ENCODE results near the gene ATP8B4.
A peak's percentile ranks its signal among the peaks of the same experiment; 100 is the strongest.
"Not testable (repeated sequence)": the region's sequence is repeated elsewhere in the genome, so short reads cannot be mapped to it uniquely, and the experiment has no call there.

ATP8B4 gene, protein sequence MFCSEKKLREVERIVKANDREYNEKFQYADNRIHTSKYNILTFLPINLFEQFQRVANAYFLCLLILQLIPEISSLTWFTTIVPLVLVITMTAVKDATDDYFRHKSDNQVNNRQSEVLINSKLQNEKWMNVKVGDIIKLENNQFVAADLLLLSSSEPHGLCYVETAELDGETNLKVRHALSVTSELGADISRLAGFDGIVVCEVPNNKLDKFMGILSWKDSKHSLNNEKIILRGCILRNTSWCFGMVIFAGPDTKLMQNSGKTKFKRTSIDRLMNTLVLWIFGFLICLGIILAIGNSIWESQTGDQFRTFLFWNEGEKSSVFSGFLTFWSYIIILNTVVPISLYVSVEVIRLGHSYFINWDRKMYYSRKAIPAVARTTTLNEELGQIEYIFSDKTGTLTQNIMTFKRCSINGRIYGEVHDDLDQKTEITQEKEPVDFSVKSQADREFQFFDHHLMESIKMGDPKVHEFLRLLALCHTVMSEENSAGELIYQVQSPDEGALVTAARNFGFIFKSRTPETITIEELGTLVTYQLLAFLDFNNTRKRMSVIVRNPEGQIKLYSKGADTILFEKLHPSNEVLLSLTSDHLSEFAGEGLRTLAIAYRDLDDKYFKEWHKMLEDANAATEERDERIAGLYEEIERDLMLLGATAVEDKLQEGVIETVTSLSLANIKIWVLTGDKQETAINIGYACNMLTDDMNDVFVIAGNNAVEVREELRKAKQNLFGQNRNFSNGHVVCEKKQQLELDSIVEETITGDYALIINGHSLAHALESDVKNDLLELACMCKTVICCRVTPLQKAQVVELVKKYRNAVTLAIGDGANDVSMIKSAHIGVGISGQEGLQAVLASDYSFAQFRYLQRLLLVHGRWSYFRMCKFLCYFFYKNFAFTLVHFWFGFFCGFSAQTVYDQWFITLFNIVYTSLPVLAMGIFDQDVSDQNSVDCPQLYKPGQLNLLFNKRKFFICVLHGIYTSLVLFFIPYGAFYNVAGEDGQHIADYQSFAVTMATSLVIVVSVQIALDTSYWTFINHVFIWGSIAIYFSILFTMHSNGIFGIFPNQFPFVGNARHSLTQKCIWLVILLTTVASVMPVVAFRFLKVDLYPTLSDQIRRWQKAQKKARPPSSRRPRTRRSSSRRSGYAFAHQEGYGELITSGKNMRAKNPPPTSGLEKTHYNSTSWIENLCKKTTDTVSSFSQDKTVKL

DNA sequence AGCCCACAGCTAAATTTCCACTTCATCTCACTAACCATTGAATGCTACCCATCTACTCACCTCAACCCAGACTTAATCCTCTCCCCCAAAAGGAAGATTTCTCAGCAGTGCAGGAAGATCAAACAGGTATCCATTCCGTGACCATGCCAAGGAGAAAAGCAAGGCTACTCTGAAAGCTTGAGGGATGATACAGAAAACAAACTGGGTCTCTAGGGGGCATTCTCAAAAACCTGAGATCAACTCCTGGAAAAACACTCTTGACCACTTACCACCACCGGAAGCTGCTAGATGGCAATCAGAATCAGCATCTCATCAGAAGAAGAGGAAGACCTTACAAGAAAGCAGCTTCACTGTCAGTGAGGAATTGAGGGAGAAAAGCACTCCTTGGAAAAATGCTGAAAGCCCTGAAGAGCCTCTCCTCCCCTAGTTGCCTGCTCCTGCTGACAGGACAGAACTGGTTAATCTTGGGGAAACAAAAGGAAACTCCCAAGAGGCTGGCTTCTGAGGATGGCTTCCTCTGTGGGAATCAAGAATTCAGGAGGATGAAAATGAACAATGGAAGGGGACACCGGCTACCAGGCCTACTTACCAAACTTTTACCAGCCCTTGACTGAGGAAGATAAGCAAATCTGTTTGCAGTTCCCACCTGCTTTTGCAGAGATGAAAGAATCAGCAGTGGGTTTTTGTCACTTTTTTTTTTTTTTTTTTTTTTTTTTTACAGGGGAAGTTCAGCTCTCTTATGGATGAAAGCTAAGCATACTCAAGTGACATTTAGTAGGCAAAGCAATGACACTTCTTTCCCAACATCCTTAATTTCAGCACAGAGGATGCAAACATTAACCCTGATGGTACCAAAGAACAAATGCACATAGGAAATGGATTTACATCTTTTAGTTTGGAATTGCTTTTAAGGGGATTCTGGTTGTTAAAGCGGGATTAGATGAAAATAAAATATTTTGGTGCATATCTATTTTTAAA lies at the start of gene ATP8B4:
TSS of gene ATP8B4 (minus strand) at position 171 of the 978 bp plus-strand sequence. CDS start 12,267 bp downstream, outside the sequence.
- no peak for DNase-seq

DNA sequence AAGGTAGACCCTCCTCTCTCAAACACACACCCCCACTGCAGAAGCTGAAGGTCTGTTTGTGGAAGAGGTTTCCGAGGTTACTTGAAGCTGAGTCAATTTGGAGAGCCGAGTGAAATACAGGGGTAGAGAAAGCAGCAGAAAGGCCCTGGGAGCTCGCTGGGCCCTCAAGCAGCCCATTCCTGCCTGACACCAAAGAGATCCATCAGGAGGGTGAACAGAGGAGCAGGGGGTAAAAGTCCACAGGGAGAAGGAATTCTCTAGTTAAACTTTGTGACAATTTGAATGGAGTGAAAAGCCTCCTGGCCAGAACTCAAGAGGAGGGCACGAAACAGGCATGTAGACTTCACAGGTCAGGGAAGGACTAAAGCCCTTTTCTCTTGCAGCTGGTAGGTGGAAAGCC lies 49.3 kb upstream of the ATP8B4 start:
- no peak for DNase-seq

DNA sequence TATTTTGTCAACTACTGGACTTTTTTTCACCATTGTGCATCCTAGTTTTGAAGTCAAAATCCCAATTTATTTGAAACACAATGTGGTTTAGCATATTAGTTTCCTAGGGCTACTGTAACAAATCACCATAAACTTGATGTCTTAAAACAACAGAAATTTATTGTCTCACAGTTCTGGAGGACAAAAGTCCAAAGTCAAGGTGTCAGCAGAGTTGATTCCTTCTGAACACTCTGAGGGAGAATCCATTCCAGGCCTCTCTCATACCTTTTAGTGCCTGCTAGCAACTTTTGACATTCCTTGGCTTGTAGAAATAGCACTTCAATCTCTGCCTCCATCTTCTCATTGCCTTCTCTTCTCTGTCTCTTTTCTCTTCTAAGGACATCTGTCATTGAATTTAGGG lies 48.1 kb upstream of the ATP8B4 start:
- DNase-seq, result no peak

DNA sequence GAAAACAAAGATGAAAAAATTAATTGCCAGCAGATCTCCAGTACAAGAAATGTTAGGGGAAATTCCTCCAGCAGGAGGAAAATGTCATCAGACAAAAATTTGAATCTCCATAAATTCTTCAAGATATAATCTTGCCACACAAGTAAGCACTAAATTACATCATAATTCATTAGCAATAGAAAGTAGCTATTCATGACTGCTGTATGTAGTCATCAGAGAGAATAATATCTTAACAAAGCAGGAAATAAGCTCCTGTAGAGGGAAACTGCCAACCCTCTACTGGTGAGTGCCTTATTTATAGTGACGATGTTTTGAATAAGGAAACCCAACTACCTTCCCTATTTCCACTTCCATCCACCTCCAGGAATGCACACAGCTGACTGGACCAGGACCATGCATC lies 47.2 kb upstream of the ATP8B4 start:
- no peak for DNase-seq

DNA sequence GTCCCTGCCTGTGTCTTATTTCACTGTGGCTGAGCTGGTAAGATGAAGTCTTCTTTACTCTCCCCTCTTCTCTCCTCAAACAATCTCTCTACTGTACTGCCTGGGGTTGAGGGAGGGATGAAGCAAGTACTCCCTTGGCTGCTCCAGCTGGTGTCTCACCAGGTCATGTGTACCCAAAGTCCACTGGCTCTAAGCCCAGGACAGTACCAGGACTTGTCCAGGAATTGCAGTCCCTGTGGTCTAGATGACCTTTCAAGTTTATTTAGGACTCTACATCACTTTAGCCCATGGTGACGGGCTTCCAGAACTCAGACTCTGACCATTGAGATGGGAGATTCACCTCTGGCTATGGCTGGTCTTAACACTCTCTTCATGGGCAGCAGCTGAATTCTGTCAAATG lies 45.4 kb upstream of the ATP8B4 start:
- no peak for DNase-seq

DNA sequence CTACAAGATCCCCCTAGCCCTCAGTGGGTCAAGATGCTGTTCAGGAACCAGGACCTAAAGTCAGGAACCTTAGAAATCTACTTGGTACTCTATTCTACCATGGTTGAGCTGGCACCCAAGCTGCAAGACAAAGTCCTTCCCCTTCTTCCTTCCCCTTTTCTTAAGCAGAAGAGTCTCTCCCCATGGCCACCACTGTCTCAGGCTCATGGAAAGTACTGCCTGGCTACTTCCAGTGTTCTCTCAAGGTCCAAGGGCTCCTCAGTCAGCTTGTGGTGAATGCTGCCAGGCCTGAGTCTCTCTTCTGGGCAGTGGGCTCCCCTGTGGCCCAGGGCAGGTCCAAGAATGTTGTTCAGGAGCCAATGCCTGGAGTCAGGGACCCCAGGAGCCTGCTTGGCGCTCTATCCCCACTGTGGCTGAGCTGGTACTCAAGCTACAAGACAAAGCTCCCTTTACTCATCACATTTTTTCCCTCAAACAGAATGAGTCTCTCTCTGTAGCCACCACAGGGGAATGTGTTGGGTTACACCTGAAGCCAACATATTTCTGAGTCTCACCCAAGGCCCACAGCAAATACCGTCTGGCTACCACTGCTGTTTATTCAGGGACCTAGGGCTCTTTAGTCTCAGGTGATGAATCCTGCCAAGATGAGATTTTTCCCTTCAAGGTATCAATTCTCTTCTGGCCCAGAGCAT lies 44.8 kb upstream of the ATP8B4 start:
- DNase-seq, result no peak

DNA sequence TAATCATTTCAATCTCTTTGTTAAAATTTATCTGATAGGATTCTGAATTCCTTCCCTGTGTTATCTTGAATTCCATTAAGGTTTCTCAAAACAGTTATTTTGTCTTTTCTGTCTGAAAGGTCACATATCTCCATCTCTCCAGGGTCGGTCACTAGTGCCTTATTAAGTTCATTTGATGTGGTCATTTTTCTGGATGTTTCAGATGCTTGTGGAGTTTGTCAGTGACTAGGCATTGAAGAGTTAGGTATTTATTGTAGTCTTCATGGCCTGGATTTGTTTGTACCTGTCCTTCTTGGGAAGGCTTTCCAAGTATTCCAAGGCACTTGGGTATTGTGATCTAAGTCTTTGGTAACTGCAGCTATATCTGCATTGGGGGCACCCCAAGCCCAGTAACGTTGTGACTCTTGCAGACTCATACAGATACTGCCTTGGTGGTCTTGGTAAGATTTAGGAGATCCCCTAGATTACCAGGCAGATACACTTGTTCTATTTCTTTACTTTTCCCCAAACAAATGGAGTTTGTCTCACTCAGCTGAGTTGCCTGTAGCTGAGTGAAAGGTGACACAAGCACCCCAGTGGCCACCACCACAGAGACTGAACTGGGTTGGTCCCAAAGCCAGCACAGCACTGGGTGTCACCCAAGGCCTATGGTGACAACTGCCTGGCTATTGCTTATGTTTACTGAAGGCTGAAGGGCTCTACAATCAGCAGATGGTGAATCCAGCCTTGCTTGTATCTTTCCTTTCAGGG lies 44.1 kb upstream of the ATP8B4 start:
- DNase-seq, result no peak

DNA sequence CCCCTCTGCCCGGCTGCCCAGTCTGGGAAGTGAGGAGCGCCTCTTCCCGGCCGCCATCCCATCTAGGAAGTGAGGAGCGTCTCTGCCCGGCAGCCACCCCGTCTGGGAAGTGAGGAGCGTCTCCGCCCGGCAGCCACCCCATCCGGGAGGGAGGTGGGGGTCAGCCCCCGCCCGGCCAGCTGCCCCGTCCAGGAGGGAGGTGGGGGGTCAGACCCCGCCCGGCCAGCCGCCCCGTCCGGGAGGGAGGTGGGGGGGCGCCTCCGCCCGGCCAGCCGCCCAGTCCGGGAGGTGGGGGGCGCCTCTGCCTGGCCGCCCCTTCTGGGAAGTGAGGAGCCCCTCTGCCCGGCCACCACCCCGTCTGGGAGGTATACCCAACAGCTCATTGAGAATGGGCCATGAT lies 39.2 kb upstream of the ATP8B4 start:
- DNase-seq, result not testable (repeated sequence)

DNA sequence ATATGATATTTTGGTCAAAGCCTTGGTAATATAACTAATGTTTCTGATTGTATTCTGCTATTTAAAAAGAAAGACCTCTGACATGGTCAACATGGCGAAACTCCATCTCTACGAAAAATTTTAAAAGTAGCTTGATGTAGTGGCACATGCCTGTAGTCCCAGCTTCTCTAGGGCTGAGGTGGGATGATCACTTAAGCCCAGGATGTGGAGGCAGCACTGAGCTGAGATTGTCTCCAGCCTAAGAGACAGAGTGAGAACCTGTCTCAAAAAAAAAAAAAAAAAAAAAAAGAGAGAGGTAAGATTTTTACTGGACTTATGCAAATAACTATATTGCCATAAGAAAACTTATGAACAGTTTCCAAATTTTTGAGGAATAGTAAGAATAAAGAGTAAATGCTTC lies 32.4 kb upstream of the ATP8B4 start:
- DNase-seq, result no peak

DNA sequence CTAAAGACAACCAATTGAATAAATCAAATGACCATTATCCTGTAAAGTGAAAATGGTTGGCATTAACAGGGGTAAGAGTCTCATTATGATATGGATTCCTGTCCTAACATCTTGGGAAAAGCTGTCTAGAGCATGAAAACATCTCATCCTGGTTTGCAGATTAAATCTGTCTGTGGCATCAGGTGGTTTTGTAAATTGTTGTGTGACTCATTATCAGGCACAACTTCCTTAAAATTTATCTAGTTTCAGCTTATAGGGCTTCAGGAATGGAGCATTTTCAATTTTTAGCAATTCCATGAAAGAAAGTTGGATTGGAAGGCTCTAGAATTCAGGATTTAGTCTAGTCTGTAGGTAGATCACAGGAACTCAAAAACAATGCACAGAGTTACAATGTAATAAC lies 31.8 kb upstream of the ATP8B4 start:
- no peak for DNase-seq

DNA sequence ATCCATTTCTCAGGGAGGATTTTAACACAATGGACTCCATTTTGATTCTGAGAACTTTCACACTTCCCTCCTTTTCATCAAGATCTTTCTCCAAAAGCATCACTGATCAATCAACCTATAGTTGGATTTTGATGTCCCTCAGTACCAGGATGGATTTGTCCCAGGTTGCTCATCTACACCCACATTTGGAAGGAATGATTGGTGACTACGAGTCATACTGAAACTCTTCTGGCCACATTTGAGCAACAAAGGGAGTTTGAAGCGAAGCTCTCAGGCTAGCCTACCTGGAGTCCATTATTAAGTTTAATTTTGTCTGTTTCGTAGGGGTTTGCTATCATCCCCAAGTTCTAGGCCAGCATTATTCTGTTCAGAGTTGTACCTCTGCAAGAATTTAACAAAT lies 31.3 kb upstream of the ATP8B4 start:
- no peak for DNase-seq

DNA sequence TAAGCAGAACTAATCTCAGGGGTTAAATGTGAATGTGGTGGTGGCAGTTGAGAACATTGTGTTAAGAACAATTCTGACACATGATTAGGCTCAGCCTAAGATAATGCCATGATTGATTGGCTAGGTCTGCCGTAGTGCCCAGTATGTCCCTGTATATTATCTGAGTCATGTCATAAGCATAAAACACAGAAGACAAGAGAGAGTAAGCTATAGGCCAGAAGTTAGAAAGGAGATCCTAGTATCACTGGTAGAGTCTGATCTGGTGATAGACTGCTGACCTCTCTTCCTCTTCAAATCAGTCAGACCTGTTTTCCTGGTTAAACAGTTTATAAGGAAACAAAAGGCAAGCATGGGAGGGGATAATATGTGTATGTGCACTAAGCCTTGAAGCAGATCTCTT lies 30.1 kb upstream of the ATP8B4 start:
- DNase-seq, result peak; percentile 17

DNA sequence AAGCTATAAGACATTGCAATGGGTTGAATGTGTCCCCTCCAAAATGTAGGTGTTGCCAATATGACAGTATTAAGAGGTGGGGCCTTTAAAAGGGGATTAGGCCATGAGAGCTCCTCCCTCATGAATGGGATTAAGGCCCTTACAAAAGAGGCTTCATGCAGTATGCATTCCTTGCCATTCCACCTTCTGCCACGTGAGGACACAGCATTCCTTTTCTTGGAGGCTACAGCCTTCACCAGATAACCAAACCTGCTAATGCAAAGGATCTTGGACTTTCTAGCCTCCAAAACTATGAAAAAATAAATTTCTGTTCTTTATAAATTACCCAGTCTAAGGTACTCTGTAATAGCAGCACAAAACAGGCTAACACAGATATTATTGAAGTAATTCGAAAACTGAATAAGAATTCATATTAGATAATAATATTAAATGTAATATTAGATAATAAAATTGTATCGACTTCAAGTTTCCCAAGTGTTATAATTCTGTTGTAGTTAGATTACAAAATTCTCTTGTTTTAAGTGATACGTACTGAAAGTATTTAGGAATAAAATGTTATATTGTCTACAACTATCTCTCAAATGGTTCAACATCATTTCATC lies 29.4 kb upstream of the ATP8B4 start:
- DNase-seq, result peak; percentile 13

DNA sequence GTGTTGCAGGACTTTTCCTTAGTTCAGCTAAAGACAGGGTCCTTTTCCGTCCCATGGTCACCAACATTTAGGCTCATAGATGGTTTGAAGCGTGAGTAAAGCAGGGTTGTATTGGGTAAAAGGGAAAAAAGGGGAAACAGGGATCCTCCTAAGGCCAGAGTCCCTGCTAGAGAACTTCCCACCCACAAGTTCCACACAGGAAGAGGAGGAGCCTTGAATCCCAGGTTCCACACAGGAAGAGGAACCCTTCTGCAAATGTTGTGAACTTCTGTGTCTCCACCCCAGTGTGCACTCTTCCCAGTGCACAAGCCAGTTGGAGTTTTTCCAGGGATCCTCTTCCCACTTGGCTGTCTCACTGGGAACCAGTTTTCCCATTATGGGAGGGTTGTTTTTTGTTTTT lies 27.6 kb upstream of the ATP8B4 start:
- no peak for DNase-seq

DNA sequence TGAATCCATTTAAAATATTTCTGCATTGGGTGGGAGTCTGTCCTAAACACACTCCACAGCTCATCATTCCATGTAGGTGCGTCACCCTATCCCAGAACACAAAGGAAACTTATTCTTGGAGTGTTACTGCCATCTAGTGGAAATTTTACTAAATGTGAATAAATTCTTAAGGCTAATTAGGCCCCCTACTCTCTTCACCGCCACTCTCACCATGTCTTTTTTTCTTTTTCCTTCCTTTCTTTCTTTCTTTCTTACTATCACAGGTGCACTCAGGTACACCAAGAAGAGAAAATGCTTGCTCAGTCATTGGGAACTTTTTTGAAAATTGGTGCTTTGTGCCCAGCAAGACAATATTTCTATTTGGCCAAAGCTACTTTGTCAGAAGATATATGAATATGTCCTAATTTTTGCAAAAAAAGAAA lies 26.4 kb upstream of the ATP8B4 start:
- peak; percentile 58 for DNase-seq

DNA sequence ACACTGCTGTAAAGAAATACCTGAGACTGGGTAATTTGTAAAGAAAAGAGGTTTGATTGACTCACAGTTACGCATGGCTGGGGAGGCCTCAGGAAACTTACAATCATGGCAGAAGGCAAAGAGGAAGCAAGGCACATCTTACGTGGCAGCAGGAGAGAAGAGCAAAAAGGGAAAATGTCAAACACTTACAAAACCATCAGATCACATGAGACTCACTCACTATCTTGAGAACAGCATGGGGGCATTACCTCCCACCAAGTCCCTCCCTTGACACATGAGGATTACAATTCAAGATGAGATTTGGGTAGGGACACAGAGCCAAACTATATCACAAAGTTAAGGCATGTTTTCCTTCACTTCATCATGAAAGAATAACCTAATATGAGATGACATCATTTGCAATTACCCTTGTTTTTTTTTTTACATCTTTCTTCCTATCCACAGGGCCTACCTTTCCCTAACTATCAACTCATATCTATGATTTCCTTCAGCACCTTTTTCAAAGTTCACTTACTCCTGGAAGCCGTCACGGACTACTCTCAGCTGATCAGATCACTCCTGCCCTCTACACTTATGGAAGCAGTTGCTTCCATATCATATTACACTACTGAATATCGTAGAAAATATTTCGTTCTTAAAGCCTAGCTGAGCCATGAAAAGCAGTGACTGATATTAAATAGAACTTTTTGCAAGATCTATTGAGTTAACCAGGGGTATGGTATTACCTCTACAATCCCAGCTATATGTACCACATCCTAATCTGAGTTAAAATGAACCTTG lies 25.5 kb upstream of the ATP8B4 start:
- DNase-seq, result peak; percentile 26

DNA sequence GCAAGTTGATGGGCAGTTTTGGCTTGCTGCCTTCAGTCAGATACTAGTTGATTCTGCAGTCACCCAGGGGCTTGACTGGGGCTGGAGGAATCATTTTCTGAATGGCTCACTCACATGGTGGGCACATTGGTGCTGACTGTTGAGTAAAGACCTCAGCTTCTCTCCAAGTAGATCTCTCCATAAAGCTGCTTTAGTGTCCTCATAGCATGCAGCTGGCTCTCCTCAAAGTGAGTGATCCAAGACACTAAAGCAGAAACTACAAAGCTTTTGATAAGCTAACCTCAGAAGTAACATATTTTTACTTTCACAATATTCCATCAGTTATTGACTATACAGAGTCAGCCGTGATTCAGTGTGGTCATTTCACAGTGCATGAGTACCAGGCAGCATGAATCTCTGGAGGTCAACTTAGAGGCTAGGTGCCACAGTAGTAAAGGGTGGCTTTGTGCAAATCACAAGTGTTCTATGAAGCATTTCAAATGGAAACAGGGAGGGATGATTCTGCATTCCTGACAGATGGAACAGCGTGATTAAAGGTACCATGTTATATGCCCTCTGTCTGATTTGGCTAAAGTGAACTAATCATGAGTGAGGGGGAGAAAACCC lies 24.3 kb upstream of the ATP8B4 start:
- no peak for DNase-seq

DNA sequence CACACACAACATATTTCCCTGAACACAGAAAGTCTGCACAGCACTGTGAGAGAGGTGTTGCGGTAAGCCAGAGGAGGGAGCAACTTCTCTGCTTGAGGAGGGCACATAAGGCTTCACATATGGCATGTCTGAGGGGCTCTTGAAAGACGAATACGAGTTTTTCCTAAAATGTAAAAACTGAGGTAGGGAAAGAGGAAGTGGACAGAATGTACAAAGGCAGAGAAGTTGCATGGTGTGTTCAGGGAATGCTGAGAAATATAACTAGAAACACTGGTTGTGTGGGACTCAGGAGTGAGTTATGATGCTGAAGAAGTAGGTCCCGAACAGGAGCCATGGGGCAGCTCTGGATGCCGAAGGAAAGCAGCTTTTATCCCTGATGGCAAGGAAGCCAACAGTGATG lies 22.8 kb upstream of the ATP8B4 start:
- no peak for DNase-seq

DNA sequence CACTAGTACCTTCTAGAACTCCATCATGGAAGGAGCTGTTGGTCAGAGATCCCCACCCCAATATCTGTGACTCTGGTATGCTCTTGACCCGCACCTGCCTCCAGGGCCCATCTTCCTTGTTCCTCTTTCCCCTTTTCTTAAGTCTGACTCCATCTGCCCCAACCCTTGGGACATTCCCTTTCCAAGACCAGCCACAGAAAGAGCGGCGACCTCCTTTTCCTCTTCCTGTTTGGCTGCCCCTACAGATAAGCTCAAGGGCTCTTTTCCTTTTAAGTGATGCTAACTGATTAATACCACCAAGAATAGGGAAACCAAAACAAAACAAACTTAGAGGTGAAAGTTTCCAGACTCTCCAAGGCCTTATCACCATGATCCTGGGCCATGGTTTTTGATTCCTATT lies 21.9 kb upstream of the ATP8B4 start:
- no peak for DNase-seq
